NT2/D1 (cell line): ENCODE data around the gene SGCD.

ENCODE experiments used
- DNase-seq: peaks from one replicate; pipeline ENCODE4 v3.0.0-alpha.2; 2011; ENCODE audit warnings: low read depth, low spot score
- H3K27me3 ChIP-seq: 2 replicates; pipeline ENCODE4 v1.6.0; 2011; ENCODE audit warnings: mild to moderate bottlenecking; ENCODE audit not compliant: insufficient read length, insufficient read depth
- H3K36me3 ChIP-seq: 2 replicates; pipeline ENCODE4 v1.6.1; 2011; ENCODE audit warnings: mild to moderate bottlenecking, low read length, mixed read lengths; ENCODE audit not compliant: insufficient read depth, insufficient read length
- H3K4me1 ChIP-seq: 2 replicates; pipeline ENCODE4 v1.5.1; 2011; ENCODE audit not compliant: insufficient read depth, insufficient read length
- H3K4me3 ChIP-seq: 2 replicates; pipeline ENCODE4 v1.5.1; 2011; ENCODE audit warnings: low read depth; ENCODE audit not compliant: insufficient read length
- H3K9ac ChIP-seq: 2 replicates; pipeline ENCODE4 v1.6.0; 2011; ENCODE audit warnings: low read depth; ENCODE audit not compliant: insufficient read length
- H3K9me3 ChIP-seq: 2 replicates; pipeline ENCODE4 v1.5.1; 2011; ENCODE audit warnings: mild to moderate bottlenecking, low read length; ENCODE audit not compliant: insufficient read depth
- SUZ12 ChIP-seq: IDR thresholded peaks from 2 replicates; pipeline ENCODE4 v1.6.1; 2011; ENCODE audit not compliant: insufficient read length, insufficient read depth; ENCODE audit errors: extremely low read depth
- YY1 ChIP-seq: IDR thresholded peaks from 2 replicates; pipeline ENCODE4 v1.6.1; 2011; ENCODE audit not compliant: insufficient read length, insufficient read depth
- ZNF274 ChIP-seq: IDR thresholded peaks from 2 replicates; pipeline ENCODE4 v1.6.1; 2011; ENCODE audit warnings: mild to moderate bottlenecking, low read depth, low read length

Gene SGCD

GRCh38 chr5:156528673-156529072, 201.7 kb downstream of the SGCD start:
- Histone ChIP-seq H3K4me3 (no peak overlapping the region), H3K9me3 (no peaks in the 10 kb centered on the region), H3K36me3 (no peaks in the 10 kb centered on the region), H3K4me1 (no peaks in the 10 kb centered on the region), H3K27me3 (no peaks in the 10 kb centered on the region), H3K9ac (no peak overlapping the region)
- DNase-seq: no peak
- TF ChIP-seq YY1 (no peak), ZNF274 (no peak), SUZ12 (no peak)

GRCh38 chr5:156529892-156530291, 202.9 kb downstream of the SGCD start:
- H3K9me3 ChIP-seq: no peaks in the 10 kb centered on the region
- no peak overlapping the region for H3K9ac ChIP-seq
- TF ChIP-seq YY1 (no peak), SUZ12 (no peak)
- no peaks in the 10 kb centered on the region for H3K27me3 ChIP-seq
- H3K4me1 ChIP-seq: no peaks in the 10 kb centered on the region
- DNase-seq: no peak
- no peaks in the 10 kb centered on the region for H3K36me3 ChIP-seq
- H3K4me3 ChIP-seq: no peak overlapping the region

GRCh38 chr5:156531199-156531598, 204.2 kb downstream of the SGCD start:
- Histone ChIP-seq H3K4me3 (no peak overlapping the region), H3K9me3 (no peaks in the 10 kb centered on the region)
- DNase-seq: no peak

GRCh38 chr5:156532921-156533320, 206.0 kb downstream of the SGCD start:
- H3K9me3 ChIP-seq: no peaks in the 10 kb centered on the region
- H3K36me3 ChIP-seq: no peaks in the 10 kb centered on the region
- H3K27me3 ChIP-seq: no peaks in the 10 kb centered on the region
- H3K4me3 ChIP-seq: no peak overlapping the region
- no peak overlapping the region for H3K9ac ChIP-seq
- TF ChIP-seq SUZ12 (no peak), YY1 (no peak), ZNF274 (no peak)
- DNase-seq: no peak
- H3K4me1 ChIP-seq: no peaks in the 10 kb centered on the region

More at GRCh38 chr5:156531199-156531598, 204.2 kb downstream of the SGCD start:
- TF ChIP-seq YY1 (no peak), ZNF274 (no peak), SUZ12 (no peak)
- Histone ChIP-seq H3K9ac (no peak overlapping the region), H3K36me3 (no peaks in the 10 kb centered on the region), H3K27me3 (no peaks in the 10 kb centered on the region), H3K4me1 (no peaks in the 10 kb centered on the region)

GRCh38 chr5:156534085-156534484, 207.1 kb downstream of the SGCD start:
- no peak for TF ChIP-seq SUZ12
- no peak for TF ChIP-seq YY1
- TF ChIP-seq ZNF274: no peak
- Histone ChIP-seq H3K27me3 (no peaks in the 10 kb centered on the region), H3K36me3 (no peaks in the 10 kb centered on the region), H3K9me3 (no peaks in the 10 kb centered on the region), H3K4me1 (no peaks in the 10 kb centered on the region), H3K4me3 (no peak overlapping the region), H3K9ac (no peak overlapping the region)
- DNase-seq: no peak

- Histone ChIP-seq H3K36me3 (no peaks in the 10 kb centered on the region), H3K27me3 (no peaks in the 10 kb centered on the region), H3K4me1 (no peaks in the 10 kb centered on the region), H3K9ac (no peak overlapping the region), H3K9me3 (no peaks in the 10 kb centered on the region), H3K4me3 (no peak overlapping the region)
- TF ChIP-seq YY1 (no peak), SUZ12 (no peak), ZNF274 (no peak)
- DNase-seq: no peak
Observed at GRCh38 chr5:156534906-156535485, 208.0 kb downstream of the SGCD start.

- Histone ChIP-seq H3K9me3 (no peaks in the 10 kb centered on the region), H3K27me3 (no peaks in the 10 kb centered on the region), H3K36me3 (no peaks in the 10 kb centered on the region), H3K4me1 (no peaks in the 10 kb centered on the region), H3K4me3 (no peak overlapping the region), H3K9ac (no peak overlapping the region)
- TF ChIP-seq YY1: no peak
- TF ChIP-seq ZNF274: no peak
- TF ChIP-seq SUZ12: no peak
- no peak for DNase-seq
Observed at GRCh38 chr5:156540491-156540890, 213.5 kb downstream of the SGCD start.

- Histone ChIP-seq H3K4me3 (no peak overlapping the region), H3K9me3 (no peaks in the 10 kb centered on the region), H3K4me1 (no peaks in the 10 kb centered on the region), H3K27me3 (no peaks in the 10 kb centered on the region), H3K9ac (no peak overlapping the region), H3K36me3 (no peaks in the 10 kb centered on the region)
- TF ChIP-seq ZNF274 (no peak), SUZ12 (no peak), YY1 (no peak)
- no peak for DNase-seq
Observed at GRCh38 chr5:156541582-156541981, 214.6 kb downstream of the SGCD start.
